HEK293T (cell line): ENCODE data around the gene SLC2A6.

Source experiments
- ARNT ChIP-seq: fragments of 450-650 bp; IDR thresholded peaks from 2 replicates; pipeline ENCODE4 v1.6.1; 2017; ENCODE audit warnings: mild to moderate bottlenecking
- BHLHE40 ChIP-seq: fragments of 450-650 bp; IDR thresholded peaks from 2 replicates; pipeline ENCODE4 v1.6.1; 2016; ENCODE audit warnings: mild to moderate bottlenecking, moderate library complexity, borderline replicate concordance
- CTBP1 ChIP-seq: fragments of 450-650 bp; IDR thresholded peaks from 2 replicates; pipeline ENCODE4 v1.6.1; 2016; ENCODE audit warnings: borderline replicate concordance
- ELF4 ChIP-seq: fragments of 450-650 bp; IDR thresholded peaks from 2 replicates; pipeline ENCODE4 v1.6.1; 2017; ENCODE audit warnings: antibody characterized with exemption
- FOXA1 ChIP-seq: fragments of 450-650 bp; IDR thresholded peaks from 2 replicates; pipeline ENCODE4 v1.6.1; 2016; ENCODE audit warnings: mild to moderate bottlenecking
- FOXM1 ChIP-seq: fragments of 450-650 bp; IDR thresholded peaks from 2 replicates; pipeline ENCODE4 v1.6.1; 2017; ENCODE audit warnings: mild to moderate bottlenecking, borderline replicate concordance
- L3MBTL2 ChIP-seq: fragments of 450-650 bp; conservative IDR thresholded peaks from 2 replicates; pipeline ENCODE4 v1.6.1; 2016; ENCODE audit warnings: mild to moderate bottlenecking
- LEF1 ChIP-seq: fragments of 450-650 bp; IDR thresholded peaks from 2 replicates; pipeline ENCODE4 v1.6.1; 2017; ENCODE audit warnings: mild to moderate bottlenecking, borderline replicate concordance
- SP1 ChIP-seq: fragments of 450-650 bp; IDR thresholded peaks from 2 replicates; pipeline ENCODE4 v1.6.1; 2017
- SUZ12 ChIP-seq: fragments of 450-650 bp; IDR thresholded peaks from 2 replicates; pipeline ENCODE4 v1.6.1; 2016; ENCODE audit warnings: mild to moderate bottlenecking
- TARDBP ChIP-seq: fragments of 450-650 bp; IDR thresholded peaks from 2 replicates; pipeline ENCODE4 v1.6.1; 2016
- ZNF384 ChIP-seq: fragments of 450-650 bp; IDR thresholded peaks from 2 replicates; pipeline ENCODE4 v1.6.1; 2016

- TF ChIP-seq TARDBP = no peak
- no peak for TF ChIP-seq FOXM1
- no peak for TF ChIP-seq FOXA1
- TF ChIP-seq SP1 = no peak
- TF ChIP-seq SUZ12 = no peak
- TF ChIP-seq ARNT = no peak
- no peak for TF ChIP-seq CTBP1
- no peak for TF ChIP-seq BHLHE40
- TF ChIP-seq ELF4 = no peak
- TF ChIP-seq LEF1 = no peak
- TF ChIP-seq ZNF384 = no peak
- TF ChIP-seq L3MBTL2 = no peak
Observed at GRCh38 chr9:133455936-133456335, 23.0 kb downstream of the SLC2A6 start.
